ENCODE data around the gene KIAA0408.
"Not testable (repeated sequence)": the region's sequence is repeated elsewhere in the genome, so short reads cannot be mapped to it uniquely, and the experiment has no call there.

The KIAA0408 gene

GRCh38 chr6:127463056-127463455 is 3.9 kb upstream of the KIAA0408 start:
- no peak for DNase-seq (ENCODE audit: low spot score)

GRCh38 chr6:127462376-127462775 is 3.2 kb upstream of the KIAA0408 start:
- DNase-seq (ENCODE audit: low spot score), result no peak

- DNase-seq (ENCODE audit: low spot score), result no peak
Observed at GRCh38 chr6:127460465-127460864, 1.3 kb upstream of the KIAA0408 start.

GRCh38 chr6:127458817-127459216 is 372 bp downstream of the KIAA0408 start:
- no peak for DNase-seq (ENCODE audit: low spot score)

- DNase-seq (ENCODE audit: low spot score), result no peak
Observed at GRCh38 chr6:127458222-127458621, 967 bp downstream of the KIAA0408 start.

GRCh38 chr6:127457456-127458064 is 1.6 kb downstream of the KIAA0408 start:
- DNase-seq (ENCODE audit: low spot score), result peak; percentile 27

GRCh38 chr6:127456465-127456864 is 2.7 kb downstream of the KIAA0408 start:
- DNase-seq (ENCODE audit: low spot score), result no peak

GRCh38 chr6:127453845-127454619 is 5.2 kb downstream of the KIAA0408 start:
- DNase-seq (ENCODE audit: low spot score), result no peak

- no peak for DNase-seq (ENCODE audit: low spot score)
Observed at GRCh38 chr6:127452803-127453202, 6.4 kb downstream of the KIAA0408 start.

GRCh38 chr6:127451388-127451787 is 7.8 kb downstream of the KIAA0408 start:
- DNase-seq (ENCODE audit: low spot score), result no peak

GRCh38 chr6:127447780-127448179 is 11.4 kb downstream of the KIAA0408 start:
- DNase-seq (ENCODE audit: low spot score), result no peak

GRCh38 chr6:127446356-127446755 is 12.8 kb downstream of the KIAA0408 start:
- DNase-seq (ENCODE audit: low spot score), result no peak

- no peak for DNase-seq (ENCODE audit: low spot score)
Observed at GRCh38 chr6:127441881-127442280, 17.3 kb downstream of the KIAA0408 start.

GRCh38 chr6:127439718-127440117 is 19.5 kb downstream of the KIAA0408 start:
- no peak for DNase-seq (ENCODE audit: low spot score)

GRCh38 chr6:127436578-127437110 is 22.5 kb downstream of the KIAA0408 start:
- DNase-seq (ENCODE audit: low spot score), result no peak

GRCh38 chr6:127435626-127436220 is 23.5 kb downstream of the KIAA0408 start:
- DNase-seq (ENCODE audit: low spot score), result no peak

GRCh38 chr6:127434651-127435050 is 24.5 kb downstream of the KIAA0408 start:
- DNase-seq (ENCODE audit: low spot score), result no peak

GRCh38 chr6:127428562-127428961 is 30.6 kb downstream of the KIAA0408 start:
- DNase-seq (ENCODE audit: low spot score), result not testable (repeated sequence)

- DNase-seq (ENCODE audit: low spot score), result no peak
Observed at GRCh38 chr6:127423921-127424320, 35.3 kb downstream of the KIAA0408 start.

- DNase-seq (ENCODE audit: low spot score), result not testable (repeated sequence)
Observed at GRCh38 chr6:127421164-127421563, 38.0 kb downstream of the KIAA0408 start.

GRCh38 chr6:127420556-127420955 is 38.6 kb downstream of the KIAA0408 start:
- peak; percentile 82 for DNase-seq (ENCODE audit: low spot score)

- no peak for DNase-seq (ENCODE audit: low spot score)
Observed at GRCh38 chr6:127415096-127415495, 44.1 kb downstream of the KIAA0408 start.

GRCh38 chr6:127413123-127413522 is 46.1 kb downstream of the KIAA0408 start:
- DNase-seq (ENCODE audit: low spot score), result not testable (repeated sequence)

All from NAMALWA (cell line).